Esophagus muscularis mucosa (tissue), 4 donors: Measurements from ENCODE around the gene UQCRHL. TPM values are rescaled to one million over a fixed set of nuclear protein-coding genes. Genes with fewer than 3 reads are reported as not detected.
"Not testable (repeated sequence)": the region's sequence is repeated elsewhere in the genome, so short reads cannot be mapped to it uniquely, and the experiment has no call there.

ENCODE experiments used
- DNase-seq: peaks from one replicate; pipeline ENCODE4 v3.0.0-alpha.2; 2017; ENCODE audit errors: extremely low spot score
- H3K27ac ChIP-seq, 4 donors: fragments of 200-600 bp; sonication (generic); replicated peaks in 1 of 4; 1 replicate in 3 of 4; 2 replicates in 1 of 4; pipeline ENCODE4 v1.5.1; 2016 to 2019; ENCODE audit warnings: mild to moderate bottlenecking in 1 of 4
- H3K27me3 ChIP-seq, 4 donors: fragments of 200-600 bp; sonication (generic); one replicate each; pipeline versions ENCODE4 v1.5.1 to v1.6.0; 2016 to 2019
- H3K36me3 ChIP-seq, 4 donors: fragments of 200-600 bp; sonication (generic); one replicate each; pipeline ENCODE4 v1.5.1; 2016 to 2019
- H3K4me1 ChIP-seq, 4 donors: fragments of 200-600 bp; sonication (generic); one replicate each; pipeline ENCODE4 v1.5.1; 2016 to 2019
- H3K4me3 ChIP-seq, 4 donors: fragments of 200-600 bp; sonication (generic); 1 replicate in 2 of 4; 2 replicates in 2 of 4; pipeline ENCODE4 v1.5.1; 2016 to 2019; ENCODE audit warnings: mild to moderate bottlenecking in 4 of 4, moderate library complexity in 1 of 4
- H3K9me3 ChIP-seq, 4 donors: fragments of 200-600 bp; sonication (generic); 1 replicate in 3 of 4; 2 replicates in 1 of 4; pipeline ENCODE4 v1.5.1; 2016 to 2019
- CTCF ChIP-seq, 3 experiments: fragments of 200-600 bp in 2 of 3; fragments of 450-650 bp in 1 of 3; sonication (generic) in 2 of 3; IDR thresholded peaks; one replicate each; pipeline ENCODE4 v1.5.1; 2017 to 2019; ENCODE audit warnings: antibody characterized with exemption in 3 of 3, mild to moderate bottlenecking in 2 of 3, moderate library complexity in 1 of 3
- EP300 ChIP-seq: sonication (generic); formaldehyde crosslinking; IDR thresholded peaks from one replicate; pipeline ENCODE4 v1.6.1; 2017; ENCODE audit warnings: antibody characterized with exemption
- POLR2A ChIP-seq: fragments of 450-650 bp; IDR thresholded peaks from one replicate; pipeline ENCODE4 v1.6.1; 2017; ENCODE audit warnings: antibody characterized with exemption, moderate library complexity, mild to moderate bottlenecking, low read depth
- POLR2AphosphoS5 ChIP-seq, 2 donors: sonication (generic); formaldehyde crosslinking; IDR thresholded peaks; one replicate each; pipeline ENCODE4 v1.6.1; 2017; ENCODE audit warnings: antibody characterized with exemption in 2 of 2
- WGBS: methylation state at CpG from one replicate; pipeline ENCODE4 v1.1.5; 2018; 5-methylcytosine and 5-hydroxymethylcytosine counted together
- intact Hi-C: fragments of 100-400 bp; cut with DNase I; formaldehyde crosslinking; loops from one replicate; pipeline ENCODE4 v1.15.1; 2023
- total RNA-seq, 4 donors: library from RNA; depleted of rRNA; stranded (reverse); fragments of >200 nt; gene quantifications; one replicate each; pipeline versions ENCODE4 v1.1.0 to v1.2.1, GENCODE V29; 2016

The UQCRHL gene
- total RNA-seq, result 1 to 10 TPM in 2 of 4 donors, under 1 TPM in 2; 0.52 to 1.3 (median 0.95) TPM

GRCh38 chr1:15807549-15807948 lies at the start of gene UQCRHL:
UQCRHL (minus strand) TSS chr1:15807649; CDS start chr1:15807649, 0 bp downstream.
- 98% methylated on average over 11 of the region's 11 CpGs for WGBS
- H3K36me3 ChIP-seq, H3K27me3 ChIP-seq, DNase-seq, H3K9me3 ChIP-seq, H3K27ac ChIP-seq, H3K4me3 ChIP-seq, H3K4me1 ChIP-seq, intact Hi-C loops: not testable (repeated sequence)

- Histone ChIP-seq H3K9me3 (no peaks in the 10 kb centered on the region), H3K27ac (no peak overlapping the region), H3K27me3 (no peaks in the 10 kb centered on the region), H3K4me3 (no peak overlapping the region), H3K36me3 (no peaks in the 10 kb centered on the region), H3K4me1 (peaks cover 41 to 82% (median 75%) of the 10 kb centered on the region in 4 donors)
- 91% methylated on average over 5 of the region's 5 CpGs for WGBS
- no peak for DNase-seq
- TF ChIP-seq POLR2AphosphoS5 (IDR thresholded peaks at IDR 0.05) (no peak), EP300 (no peak), POLR2A (no peak), CTCF (IDR thresholded peaks at IDR 0.05) (no peak)
- intact Hi-C loops, result no loop called here
These were observed 49.4 kb upstream of the UQCRHL start for GRCh38 chr1:15856888-15857287.

GRCh38 chr1:15852828-15853302 lies 45.4 kb upstream of the UQCRHL start:
- Histone ChIP-seq H3K4me3 (no peak overlapping the region), H3K4me1 (peaks cover 51 to 81% (median 71%) of the 10 kb centered on the region in 4 donors), H3K27me3 (no peaks in the 10 kb centered on the region), H3K36me3 (no peaks in the 10 kb centered on the region), H3K9me3 (no peaks in the 10 kb centered on the region), H3K27ac (peak overlapping the region in 2 of 4 donors; percentile 95 to 100)
- intact Hi-C loops, result loop anchor here (2.0 kb wide), 1 partner anchor 32 kb away; no protein-coding TSS in a partner anchor
- 84% methylated on average over 3 of the region's 3 CpGs for WGBS
- no peak for DNase-seq
- TF ChIP-seq POLR2A (no peak), POLR2AphosphoS5 (IDR thresholded peaks at IDR 0.05) (no peak), EP300 (no peak), CTCF (IDR thresholded peaks at IDR 0.05) (no peak)

- Histone ChIP-seq H3K4me3 (no peak overlapping the region), H3K36me3 (no peaks in the 10 kb centered on the region), H3K27me3 (no peaks in the 10 kb centered on the region), H3K9me3 (no peaks in the 10 kb centered on the region), H3K4me1 (peaks cover 45 to 74% (median 65%) of the 10 kb centered on the region in 4 donors), H3K27ac (peak overlapping the region; percentile 95 to 100 (median 98))
- DNase-seq, result no peak
- WGBS, result 35% methylated on average over 6 of the region's 6 CpGs
- intact Hi-C loops, result loop anchor here (2.0 kb wide), 1 partner anchor 33 kb away; no protein-coding TSS in a partner anchor
- TF ChIP-seq EP300 (no peak), POLR2A (no peak), POLR2AphosphoS5 (IDR thresholded peaks at IDR 0.05) (no peak), CTCF (IDR thresholded peaks at IDR 0.05) (no peak)
These were observed 44.8 kb upstream of the UQCRHL start for GRCh38 chr1:15852036-15852827.

- Histone ChIP-seq H3K9me3 (no peaks in the 10 kb centered on the region), H3K4me3 (peak overlapping the region in 1 of 4 donors; percentile 95), H3K27ac (peak overlapping the region; percentile 95 to 100 (median 98)), H3K36me3 (no peaks in the 10 kb centered on the region), H3K4me1 (peaks cover 43 to 72% (median 64%) of the 10 kb centered on the region in 4 donors), H3K27me3 (no peaks in the 10 kb centered on the region)
- intact Hi-C loops, result loop anchor here (2.0 kb wide), 1 partner anchor 33 kb away; no protein-coding TSS in a partner anchor
- TF ChIP-seq EP300, result no peak
- TF ChIP-seq POLR2AphosphoS5 (IDR thresholded peaks at IDR 0.05), result no peak
- no peak for TF ChIP-seq POLR2A
- no peak for TF ChIP-seq CTCF (IDR thresholded peaks at IDR 0.05)
- no peak for DNase-seq
- WGBS, result 64% methylated on average over 16 of the region's 16 CpGs
These were observed 44.0 kb upstream of the UQCRHL start for GRCh38 chr1:15851210-15852035.
